ACC112 (cell line): ENCODE data around the gene ZBED6.

ENCODE experiments used
- H2AFZ ChIP-seq: fragments of 200-600 bp; sonication (generic); one replicate; pipeline ENCODE4 v1.6.0; 2017; ENCODE audit warnings: antibody characterized with exemption, low read length; ENCODE audit not compliant: unreplicated experiment
- H3K27ac ChIP-seq: fragments of 200-600 bp; sonication (generic); 2 replicates; pipeline ENCODE4 v1.5.1; 2014; ENCODE audit warnings: low read depth, mild to moderate bottlenecking, antibody characterized with exemption, low read length, moderate library complexity
- H3K27me3 ChIP-seq: fragments of 200-600 bp; sonication (generic); 2 replicates; pipeline ENCODE4 v1.6.1; 2014; ENCODE audit warnings: mild to moderate bottlenecking, antibody characterized with exemption, low read length, moderate library complexity, mixed read lengths; ENCODE audit not compliant: insufficient read depth
- H3K36me3 ChIP-seq: fragments of 200-600 bp; sonication (generic); 2 replicates; pipeline ENCODE4 v1.6.1; 2016; ENCODE audit warnings: mild to moderate bottlenecking, antibody characterized with exemption, low read length, moderate library complexity, mixed read lengths; ENCODE audit not compliant: insufficient read depth
- H3K4me1 ChIP-seq: fragments of 200-600 bp; sonication (generic); one replicate; pipeline ENCODE4 v1.6.1; 2016; ENCODE audit warnings: low read length, mixed read lengths; ENCODE audit not compliant: insufficient read depth, unreplicated experiment, control insufficient read depth
- H3K4me3 ChIP-seq: fragments of 200-600 bp; sonication (generic); 2 replicates; pipeline ENCODE4 v1.5.1; 2014; ENCODE audit warnings: mild to moderate bottlenecking, low read depth, low read length
- H3K79me2 ChIP-seq: fragments of 200-600 bp; sonication (generic); one replicate; pipeline ENCODE4 v1.6.0; 2016; ENCODE audit warnings: low read length; ENCODE audit not compliant: control insufficient read depth, unreplicated experiment, insufficient read depth

The ZBED6 gene

GRCh38 chr1:203764105-203765028 lies 31.1 kb upstream of the ZBED6 start:
- Histone ChIP-seq H3K36me3 (no peaks in the 10 kb centered on the region), H3K27ac (no peak overlapping the region), H3K79me2 (no peaks in the 10 kb centered on the region), H2AFZ (no peak overlapping the region), H3K4me1 (no peaks in the 10 kb centered on the region), H3K27me3 (peaks cover 11% of the 10 kb centered on the region; the same call in 1 of the 2 replicates), H3K4me3 (no peak overlapping the region)

- H3K27me3 ChIP-seq: peaks cover 11% of the 10 kb centered on the region; the same call in 1 of the 2 replicates
- H3K27ac ChIP-seq: no peak within 1 kb of the TSS
- no peaks in the 10 kb centered on the region for H3K36me3 ChIP-seq
- H3K4me1 ChIP-seq: no peaks in the 10 kb centered on the region
- H3K4me3 ChIP-seq: no peak within 1 kb of the TSS
- H2AFZ ChIP-seq: no peak within 1 kb of the TSS
- no peaks in the 10 kb centered on the region for H3K79me2 ChIP-seq
Observed at GRCh38 chr1:203765029-203765837, 30.2 kb upstream of the ZBED6 start, which contains the start of gene LAX1. Gene LAX1 (plus strand): TSS chr1:203765183. CDS start chr1:203765566, 383 bp downstream.

- H3K27me3 ChIP-seq: peaks cover 11% of the 10 kb centered on the region; the same call in 1 of the 2 replicates
- no peak overlapping the region for H3K27ac ChIP-seq
- no peak overlapping the region for H2AFZ ChIP-seq
- no peak overlapping the region for H3K4me3 ChIP-seq
- no peaks in the 10 kb centered on the region for H3K4me1 ChIP-seq
- no peaks in the 10 kb centered on the region for H3K36me3 ChIP-seq
- H3K79me2 ChIP-seq: no peaks in the 10 kb centered on the region
Observed at GRCh38 chr1:203768256-203768655, 27.2 kb upstream of the ZBED6 start.

DNA sequence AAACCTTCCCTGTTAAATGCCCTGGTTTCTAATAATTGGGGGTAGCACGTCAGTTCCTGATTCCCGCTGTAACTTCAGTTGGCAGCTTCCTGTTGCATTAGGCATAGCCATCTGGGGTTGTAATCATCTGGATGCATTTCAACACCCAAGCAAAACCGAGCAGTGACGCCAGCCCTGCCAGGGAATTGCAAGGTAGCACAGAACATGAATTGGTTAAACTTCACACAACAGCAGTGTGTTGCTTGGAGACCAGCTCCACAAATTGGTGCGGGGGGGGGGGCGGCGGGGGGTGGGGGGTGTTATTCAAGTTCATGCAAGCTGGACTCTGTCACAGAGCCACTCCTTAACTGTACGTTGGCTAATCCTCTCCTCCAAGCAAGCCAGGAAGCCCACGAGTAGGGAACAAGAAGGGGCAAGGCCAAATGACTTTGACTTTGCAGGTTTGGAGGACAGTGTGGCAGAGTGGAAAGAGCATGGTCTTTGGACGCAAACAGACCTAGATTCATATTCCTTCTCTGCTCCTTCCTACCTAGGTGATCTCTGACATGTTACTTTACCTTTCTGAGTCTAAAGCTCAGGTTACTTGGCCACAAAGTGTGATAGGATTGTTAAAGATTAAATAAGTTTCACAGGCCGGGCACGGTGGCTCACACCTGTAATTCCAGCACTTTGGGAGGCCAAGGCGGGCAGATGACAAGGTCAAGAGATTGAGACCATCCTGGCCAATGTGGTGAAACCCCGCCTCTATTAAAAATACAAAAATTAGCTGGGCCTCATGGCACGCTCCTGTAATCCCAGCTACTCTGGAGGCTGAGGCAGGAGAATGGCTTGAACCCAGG lies 25.7 kb upstream of the ZBED6 start:
- H3K27me3 ChIP-seq: peaks cover 2% of the 10 kb centered on the region; the same call in 1 of the 2 replicates
- no peak overlapping the region for H3K27ac ChIP-seq
- H2AFZ ChIP-seq: no peak overlapping the region
- no peak overlapping the region for H3K4me3 ChIP-seq
- H3K4me1 ChIP-seq: no peaks in the 10 kb centered on the region
- no peaks in the 10 kb centered on the region for H3K79me2 ChIP-seq
- H3K36me3 ChIP-seq: no peaks in the 10 kb centered on the region

GRCh38 chr1:203771901-203772301 lies 23.5 kb upstream of the ZBED6 start:
- Histone ChIP-seq H3K4me3 (no peak overlapping the region), H3K27ac (no peak overlapping the region), H2AFZ (no peak overlapping the region), H3K79me2 (no peaks in the 10 kb centered on the region), H3K36me3 (no peaks in the 10 kb centered on the region), H3K27me3 (no peaks in the 10 kb centered on the region; the same call in 1 of the 2 replicates), H3K4me1 (no peaks in the 10 kb centered on the region)

DNA sequence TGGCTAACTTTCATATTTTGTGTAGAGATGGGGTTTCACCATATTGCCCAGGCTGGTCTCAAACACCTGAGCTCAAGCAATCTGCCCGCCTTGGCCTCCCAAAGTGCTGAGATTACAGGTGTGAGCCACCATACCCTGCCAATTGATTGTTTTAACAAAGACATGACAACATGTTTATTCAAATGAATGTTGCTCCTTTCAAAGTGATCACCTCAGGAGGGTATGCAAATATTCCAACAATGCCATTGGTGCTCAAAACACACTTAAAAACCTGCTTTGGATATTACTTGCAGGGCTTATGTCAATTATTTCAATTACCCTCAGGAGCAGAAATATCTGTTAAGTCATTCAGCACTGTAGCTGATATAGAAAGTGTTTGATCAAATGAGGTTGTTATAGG lies 22.6 kb upstream of the ZBED6 start:
- H3K36me3 ChIP-seq: no peaks in the 10 kb centered on the region
- H3K79me2 ChIP-seq: no peaks in the 10 kb centered on the region
- H2AFZ ChIP-seq: no peak overlapping the region
- H3K27ac ChIP-seq: no peak overlapping the region
- H3K4me1 ChIP-seq: no peaks in the 10 kb centered on the region
- H3K27me3 ChIP-seq: no peaks in the 10 kb centered on the region; the same call in 1 of the 2 replicates
- H3K4me3 ChIP-seq: no peak overlapping the region

DNA sequence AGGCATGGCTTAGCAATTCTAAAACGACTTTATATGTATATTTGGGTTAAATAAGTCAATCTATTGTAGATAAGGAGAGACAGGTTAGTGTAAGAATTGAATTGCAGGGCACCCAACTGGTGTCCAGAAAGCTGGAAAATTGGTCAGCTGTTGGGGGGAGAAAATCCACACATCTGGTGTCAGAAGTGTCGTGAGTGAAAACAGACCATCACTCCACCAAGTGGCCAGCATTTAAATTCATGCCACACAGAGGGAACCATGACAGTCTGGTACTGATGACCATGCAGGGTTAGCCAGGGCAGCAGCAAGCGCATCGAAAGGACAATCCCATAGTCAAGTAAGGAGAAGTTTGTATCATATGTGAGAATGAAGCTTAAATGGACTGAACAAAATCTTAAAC lies 18.8 kb upstream of the ZBED6 start:
- H3K4me3 ChIP-seq: no peak overlapping the region
- no peak overlapping the region for H2AFZ ChIP-seq
- no peak overlapping the region for H3K27ac ChIP-seq
- H3K27me3 ChIP-seq: no peaks in the 10 kb centered on the region; the same call in 1 of the 2 replicates
- H3K4me1 ChIP-seq: no peaks in the 10 kb centered on the region
- no peaks in the 10 kb centered on the region for H3K79me2 ChIP-seq
- H3K36me3 ChIP-seq: no peaks in the 10 kb centered on the region

DNA sequence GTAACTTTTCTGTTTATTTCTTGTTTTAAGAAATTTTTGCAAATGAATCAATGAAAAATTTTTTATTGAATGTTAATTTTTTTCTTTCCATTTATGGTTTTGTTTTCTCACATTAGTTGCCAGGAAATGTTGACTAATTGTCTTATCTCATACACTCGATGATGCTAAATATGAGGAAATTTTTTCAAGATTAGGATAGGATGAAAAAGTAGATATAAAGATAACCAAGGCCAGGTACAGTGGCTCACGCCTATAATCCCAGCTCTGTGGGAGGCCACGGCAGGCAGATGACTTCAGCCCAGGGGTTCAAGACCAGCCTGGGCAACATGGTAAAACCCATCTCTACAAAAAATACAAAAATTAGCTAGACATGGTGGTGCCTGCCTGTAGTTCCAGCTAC lies 17.8 kb upstream of the ZBED6 start:
- no peak overlapping the region for H3K27ac ChIP-seq
- no peak overlapping the region for H2AFZ ChIP-seq
- no peaks in the 10 kb centered on the region for H3K27me3 ChIP-seq
- no peak overlapping the region for H3K4me3 ChIP-seq
- no peaks in the 10 kb centered on the region for H3K36me3 ChIP-seq
- H3K79me2 ChIP-seq: no peaks in the 10 kb centered on the region
- no peaks in the 10 kb centered on the region for H3K4me1 ChIP-seq

- Histone ChIP-seq H3K79me2 (no peaks in the 10 kb centered on the region), H3K4me1 (no peaks in the 10 kb centered on the region), H2AFZ (no peak overlapping the region), H3K36me3 (no peaks in the 10 kb centered on the region), H3K27ac (no peak overlapping the region), H3K4me3 (no peak overlapping the region), H3K27me3 (no peaks in the 10 kb centered on the region)
Observed at GRCh38 chr1:203778146-203778545, 17.3 kb upstream of the ZBED6 start.

DNA sequence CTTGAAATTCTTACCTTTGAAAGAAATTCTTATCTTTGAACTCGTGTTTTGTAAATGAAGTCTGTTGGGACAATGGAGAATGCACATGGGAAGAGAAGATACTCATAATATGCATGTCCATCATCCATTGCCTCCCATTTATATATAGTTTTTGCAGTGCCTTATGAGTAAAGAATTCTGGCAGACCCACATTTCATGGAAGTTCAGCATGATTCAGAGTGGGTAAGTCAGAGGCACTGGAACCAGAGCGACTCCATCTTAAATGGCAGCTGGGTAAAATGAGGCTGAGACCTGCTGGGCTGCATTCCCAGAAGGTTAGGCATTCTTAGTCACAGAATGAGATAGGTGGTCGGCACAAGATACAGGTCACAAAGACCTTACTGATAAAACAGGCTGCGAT lies 16.6 kb upstream of the ZBED6 start:
- H3K79me2 ChIP-seq: no peaks in the 10 kb centered on the region
- no peaks in the 10 kb centered on the region for H3K27me3 ChIP-seq
- no peak overlapping the region for H2AFZ ChIP-seq
- H3K4me1 ChIP-seq: no peaks in the 10 kb centered on the region
- H3K4me3 ChIP-seq: no peak overlapping the region
- H3K36me3 ChIP-seq: no peaks in the 10 kb centered on the region
- no peak overlapping the region for H3K27ac ChIP-seq
